ENCODE data around the gene TIMM17A.

- TF ChIP-seq CTCF (conservative IDR thresholded peaks at IDR 0.05; ENCODE audit: low read length) (no peak), EZH2phosphoT487 (IDR thresholded peaks at IDR 0.05; ENCODE audit: borderline replicate concordance) (no peak)
These were observed at the start of gene TIMM17A for GRCh38 chr1:201955009-201955728.

Data from Loucy (cell line).